Stimulated activated CD8-positive, alpha-beta memory T cell treated with anti-CD3 and anti-CD28 coated beads, Interleukin-4, amount 100 ng/mL, for 4 hours (primary cell): ENCODE data around the gene CARD8.

Experiments
- DNase-seq, 2 donors: peaks; one replicate each; pipeline ENCODE4 v3.0.0-alpha.2; 2020; ENCODE audit warnings: low read depth in 2 of 2, low spot score in 1 of 2

CARD8 gene

GRCh38 chr19:48174445-48175030, 81.2 kb downstream of the CARD8 start:
- DNase-seq, result no peak

- DNase-seq, result no peak
Measured at GRCh38 chr19:48171710-48172109, 84.0 kb downstream of the CARD8 start.

DNA sequence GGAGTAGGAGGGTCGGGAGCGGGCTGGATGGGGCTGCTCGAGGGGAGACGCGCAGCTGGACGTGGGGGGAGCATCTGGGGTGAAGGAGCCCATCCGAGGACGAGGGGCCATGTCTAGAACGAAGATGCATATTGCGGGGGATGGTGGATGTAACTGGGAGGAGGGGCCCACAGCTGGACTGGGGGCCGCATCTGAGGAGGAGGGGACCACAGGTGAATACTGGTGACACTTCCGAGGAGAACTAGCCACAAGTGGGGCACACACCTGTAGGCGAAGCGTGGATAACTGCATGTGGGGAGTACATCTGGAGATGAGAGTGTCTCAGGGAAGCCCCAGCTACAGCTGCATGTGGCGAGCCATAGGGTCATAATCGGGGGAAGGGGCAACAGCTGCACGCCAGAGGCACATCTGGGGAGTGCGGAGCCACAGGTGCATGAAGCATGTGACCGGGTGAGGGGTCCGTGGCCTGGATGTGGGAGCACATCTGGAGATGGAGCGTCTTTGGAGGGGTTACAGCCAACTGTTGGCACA, 84.8 kb downstream of the CARD8 start:
- no peak for DNase-seq

DNA sequence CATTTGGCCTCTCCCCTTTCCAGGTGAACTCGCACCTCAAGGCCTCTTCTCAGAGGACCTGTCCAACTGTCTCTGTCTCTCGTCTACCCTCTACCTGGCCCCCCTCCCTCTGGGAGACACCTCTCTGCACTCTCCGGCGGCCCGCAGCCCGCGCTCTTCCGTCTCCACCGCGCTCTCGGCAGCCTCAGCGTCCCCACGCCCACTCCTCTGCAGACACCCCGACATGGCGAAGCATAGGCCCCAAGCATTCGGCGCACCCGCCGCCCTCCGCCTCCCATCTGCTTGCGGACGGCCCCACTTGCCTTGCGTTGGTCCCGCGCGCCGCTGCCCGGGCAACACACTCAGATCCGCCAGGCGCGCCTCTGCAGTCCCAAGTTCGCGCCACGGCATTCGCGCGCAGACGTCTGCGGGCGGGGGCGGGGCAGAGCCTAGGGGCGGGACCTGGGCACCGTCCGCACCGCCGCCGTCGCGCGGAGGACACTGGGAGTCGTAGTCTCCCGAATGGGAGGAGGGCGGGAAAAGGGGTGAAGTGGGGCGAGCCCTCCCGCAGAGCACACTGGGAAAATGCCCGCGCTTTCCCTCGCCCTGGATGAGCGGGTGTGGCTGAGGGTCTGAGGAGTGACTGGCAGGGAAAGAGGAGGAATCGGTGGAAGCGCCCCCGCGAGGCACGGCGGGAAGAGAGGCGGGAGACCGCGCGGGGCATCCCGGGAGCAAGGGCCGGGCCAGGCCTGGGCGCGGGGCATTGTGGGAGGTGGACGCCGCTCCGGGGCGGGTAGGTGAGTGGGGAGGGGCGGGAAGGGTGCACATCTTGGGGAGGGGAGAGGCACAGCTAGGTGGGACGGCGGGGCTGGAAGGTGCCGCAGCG, 85.5 kb downstream of the CARD8 start, which contains the start of the genes LIG1 and ZSWIM9:
Gene LIG1 (minus strand): TSS at position 406 of the 865 bp plus-strand sequence. CDS start 4,778 bp downstream, outside the sequence.
Gene ZSWIM9 (plus strand): TSS at position 742 of the 865 bp plus-strand sequence. CDS start 1,123 bp downstream, outside the sequence.
- peak; percentile 80 to 84 for DNase-seq

- DNase-seq, result peak; percentile 80 to 91
Measured at GRCh38 chr19:48169578-48169938, 86.2 kb downstream of the CARD8 start.

DNA sequence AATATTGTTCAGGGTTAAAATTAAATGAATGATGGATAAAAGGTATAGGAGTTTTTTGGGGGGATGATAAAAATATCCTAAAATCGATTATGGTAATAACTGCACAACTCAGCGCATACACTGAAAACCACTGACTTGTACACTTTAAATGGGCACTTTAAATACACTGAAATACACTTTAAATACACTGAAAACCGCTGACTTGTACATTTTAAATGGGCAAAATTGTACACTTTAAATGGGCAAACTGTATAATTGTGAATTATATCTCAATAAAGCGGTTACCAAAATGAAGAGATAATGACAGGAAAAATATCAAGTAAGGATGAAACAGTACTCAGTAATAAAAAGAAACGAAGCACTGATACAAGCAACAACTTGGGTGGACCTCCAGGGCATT, 87.0 kb downstream of the CARD8 start:
- DNase-seq, result no peak

DNA sequence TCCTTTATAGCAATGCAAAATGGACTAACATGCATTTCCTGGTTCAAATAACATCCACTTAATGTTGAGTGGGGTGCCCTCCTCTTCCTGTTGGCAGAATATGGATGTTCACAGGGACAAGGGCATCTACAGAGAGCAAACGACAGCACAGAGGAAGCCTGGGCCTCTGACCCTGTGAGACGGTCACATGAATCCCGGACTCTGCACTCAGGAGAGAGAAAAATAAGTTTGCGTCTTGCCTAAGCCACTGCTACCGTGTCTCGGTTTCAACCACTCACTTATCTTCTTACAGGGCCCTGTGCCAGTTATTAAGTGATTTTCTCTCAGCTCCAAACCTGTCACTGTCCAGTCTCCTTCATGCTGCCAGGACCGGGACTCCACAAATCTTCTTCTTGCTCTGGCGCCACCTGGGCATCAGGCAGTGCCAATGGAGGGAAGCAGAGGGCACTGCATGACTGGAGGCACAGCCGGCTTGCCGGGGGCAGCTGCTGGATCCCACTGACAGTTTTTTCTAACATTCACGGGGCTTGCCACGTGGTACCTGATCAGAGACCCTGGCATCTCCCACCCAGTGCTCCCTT, 97.4 kb downstream of the CARD8 start:
- DNase-seq, result no peak
